Karpas-422 (cell line): ENCODE results near the gene PSORS1C1. TPM values are rescaled to one million over a fixed set of nuclear protein-coding genes. Genes with fewer than 3 reads are reported as not detected.
"Not testable (repeated sequence)": the region's sequence is repeated elsewhere in the genome, so short reads cannot be mapped to it uniquely, and the experiment has no call there.

Source experiments
- DNase-seq: peaks from one replicate; pipeline ENCODE4 v3.0.0-alpha.2; 2015
- H2AFZ ChIP-seq: fragments of 200-600 bp; sonication (generic); 2 replicates; pipeline ENCODE4 v1.6.1; 2014; ENCODE audit warnings: antibody characterized with exemption, low read length, mixed read lengths
- H3K27ac ChIP-seq: fragments of 200-600 bp; sonication (generic); 2 replicates; pipeline ENCODE4 v1.5.1; 2014; ENCODE audit warnings: mild to moderate bottlenecking, low read length, moderate library complexity
- H3K27me3 ChIP-seq: fragments of 200-600 bp; sonication (generic); 2 replicates; pipeline ENCODE4 v1.6.1; 2014; ENCODE audit warnings: low read length, mixed read lengths
- H3K36me3 ChIP-seq: fragments of 200-600 bp; sonication (generic); 2 replicates; pipeline ENCODE4 v1.6.1; 2014; ENCODE audit warnings: low read length, mixed read lengths; ENCODE audit not compliant: insufficient read depth
- H3K4me1 ChIP-seq: fragments of 200-600 bp; sonication (generic); 2 replicates; pipeline ENCODE4 v1.6.1; 2014; ENCODE audit warnings: mild to moderate bottlenecking, low read length, mixed read lengths
- H3K4me2 ChIP-seq: fragments of 200-600 bp; sonication (generic); 2 replicates; pipeline ENCODE4 v1.6.1; 2014; ENCODE audit warnings: low read length, low read depth, mild to moderate bottlenecking; ENCODE audit not compliant: poor library complexity, severe bottlenecking
- H3K4me3 ChIP-seq: fragments of 200-600 bp; sonication (generic); 2 replicates; pipeline ENCODE4 v1.5.1; 2014; ENCODE audit warnings: mild to moderate bottlenecking, antibody characterized with exemption, low read length, mixed read lengths
- H3K79me2 ChIP-seq: fragments of 200-600 bp; sonication (generic); 2 replicates; pipeline ENCODE4 v1.6.1; 2014; ENCODE audit warnings: mild to moderate bottlenecking, low read length, mixed read lengths
- H3K9ac ChIP-seq: fragments of 200-600 bp; sonication (generic); 2 replicates; pipeline ENCODE4 v1.6.0; 2014; ENCODE audit warnings: low read length
- H3K9me2 ChIP-seq: fragments of 200-600 bp; sonication (generic), shearing (Covaris generic); replicated peaks from 2 replicates; pipeline ENCODE4 v1.6.0; 2014; ENCODE audit warnings: mild to moderate bottlenecking, low read length, moderate library complexity; ENCODE audit not compliant: insufficient read depth
- H3K9me3 ChIP-seq: fragments of 300-700, 200-600 bp; sonication (generic); 2 replicates; pipeline ENCODE4 v1.6.1; 2014; ENCODE audit warnings: low read length, mixed read lengths
- H4K20me1 ChIP-seq: fragments of 200-600 bp; sonication (generic); 2 replicates; pipeline ENCODE4 v1.6.1; 2014; ENCODE audit warnings: mild to moderate bottlenecking, antibody characterized with exemption, low read length, low read depth; ENCODE audit not compliant: insufficient read depth
- total RNA-seq: library from RNA; depleted of rRNA; stranded (reverse); fragments of >200 nt; shearing (Covaris generic); gene quantifications from 2 replicates; pipeline ENCODE4 v1.2.3, GENCODE V29; 2014; ENCODE audit warnings: low replicate concordance

Gene PSORS1C1
- total RNA-seq, 1 experiment from 2014 or later, result not detected

- no peak overlapping the region for H2AFZ ChIP-seq
- peaks cover 44% of the 10 kb centered on the region for H3K4me1 ChIP-seq
- H3K36me3 ChIP-seq, result peaks cover 3% of the 10 kb centered on the region
- no peaks in the 10 kb centered on the region for H3K9me3 ChIP-seq
- no peak overlapping the region for H3K4me3 ChIP-seq
- peaks cover 13% of the 10 kb centered on the region for H4K20me1 ChIP-seq
- no peaks in the 10 kb centered on the region for H3K27me3 ChIP-seq
- no peak overlapping the region for H3K4me2 ChIP-seq
- H3K9me2 ChIP-seq, result no peaks in the 10 kb centered on the region
- no peak for DNase-seq
- no peak overlapping the region for H3K9ac ChIP-seq
- H3K79me2 ChIP-seq, result peaks cover 5% of the 10 kb centered on the region; the same call in 1 of the 2 replicates
- no peak overlapping the region for H3K27ac ChIP-seq
These were observed 48.0 kb downstream of the PSORS1C1 start for GRCh38 chr6:31162463-31163165.

- Histone ChIP-seq H3K4me2 (no peak overlapping the region), H3K36me3 (peaks cover 3% of the 10 kb centered on the region), H3K4me1 (peaks cover 44% of the 10 kb centered on the region), H3K79me2 (peaks cover 5% of the 10 kb centered on the region; the same call in 1 of the 2 replicates), H3K9me2 (no peaks in the 10 kb centered on the region), H3K9me3 (no peaks in the 10 kb centered on the region), H4K20me1 (peaks cover 13% of the 10 kb centered on the region), H3K4me3 (no peak overlapping the region), H2AFZ (no peak overlapping the region), H3K27me3 (no peaks in the 10 kb centered on the region), H3K27ac (no peak overlapping the region), H3K9ac (no peak overlapping the region)
- peak; percentile 54 for DNase-seq
These were observed 49.3 kb downstream of the PSORS1C1 start for GRCh38 chr6:31163922-31164321.

GRCh38 chr6:31164475-31165063 lies 50.0 kb downstream of the PSORS1C1 start:
- not testable (repeated sequence) for H3K27ac ChIP-seq, DNase-seq, H3K4me2 ChIP-seq

GRCh38 chr6:31165064-31165832 lies 50.6 kb downstream of the PSORS1C1 start:
- DNase-seq, H3K79me2 ChIP-seq, H3K36me3 ChIP-seq, H3K9ac ChIP-seq, H3K9me2 ChIP-seq, H3K27ac ChIP-seq, H3K9me3 ChIP-seq, H2AFZ ChIP-seq, H3K4me3 ChIP-seq, H3K4me2 ChIP-seq, H3K27me3 ChIP-seq: not testable (repeated sequence)
- H4K20me1 ChIP-seq, result peaks cover 13% of the 10 kb centered on the region
- peaks cover 32% of the 10 kb centered on the region for H3K4me1 ChIP-seq

More at GRCh38 chr6:31164475-31165063, 50.0 kb downstream of the PSORS1C1 start:
- H4K20me1 ChIP-seq, result peaks cover 13% of the 10 kb centered on the region
- not testable (repeated sequence) for H3K4me3 ChIP-seq, H3K79me2 ChIP-seq, H3K9ac ChIP-seq, H3K36me3 ChIP-seq, H3K27me3 ChIP-seq, H2AFZ ChIP-seq, H3K9me3 ChIP-seq, H3K9me2 ChIP-seq
- H3K4me1 ChIP-seq, result peaks cover 38% of the 10 kb centered on the region

- no peaks in the 10 kb centered on the region for H3K9me3 ChIP-seq
- peaks cover 13% of the 10 kb centered on the region for H4K20me1 ChIP-seq
- H3K4me3 ChIP-seq, result no peak overlapping the region
- H3K27ac ChIP-seq, result no peak overlapping the region
- no peaks in the 10 kb centered on the region for H3K79me2 ChIP-seq
- no peak overlapping the region for H2AFZ ChIP-seq
- peaks cover 3% of the 10 kb centered on the region for H3K36me3 ChIP-seq
- no peaks in the 10 kb centered on the region for H3K9me2 ChIP-seq
- no peaks in the 10 kb centered on the region for H3K27me3 ChIP-seq
- H3K4me2 ChIP-seq, result no peak overlapping the region
- peaks cover 32% of the 10 kb centered on the region for H3K4me1 ChIP-seq
- DNase-seq, result no peak
- H3K9ac ChIP-seq, result no peak overlapping the region
These were observed 51.4 kb downstream of the PSORS1C1 start for GRCh38 chr6:31165986-31166385.

GRCh38 chr6:31168606-31169005 lies 54.0 kb downstream of the PSORS1C1 start:
- H3K4me2 ChIP-seq, result no peak overlapping the region
- H3K27ac ChIP-seq, result no peak overlapping the region
- H4K20me1 ChIP-seq, result peaks cover under 1% of the 10 kb centered on the region; the same call in 1 of the 2 replicates
- H2AFZ ChIP-seq, result no peak overlapping the region
- H3K4me3 ChIP-seq, result no peak overlapping the region
- H3K79me2 ChIP-seq, result no peaks in the 10 kb centered on the region
- no peaks in the 10 kb centered on the region for H3K9me2 ChIP-seq
- no peak for DNase-seq
- H3K27me3 ChIP-seq, result no peaks in the 10 kb centered on the region
- H3K4me1 ChIP-seq, result peaks cover 18% of the 10 kb centered on the region
- no peaks in the 10 kb centered on the region for H3K36me3 ChIP-seq
- H3K9ac ChIP-seq, result no peak overlapping the region
- H3K9me3 ChIP-seq, result no peaks in the 10 kb centered on the region

GRCh38 chr6:31169123-31169857 lies 54.7 kb downstream of the PSORS1C1 start:
- no peak overlapping the region for H3K4me3 ChIP-seq
- H3K4me2 ChIP-seq, result no peak overlapping the region
- H3K4me1 ChIP-seq, result peaks cover 12% of the 10 kb centered on the region

More at GRCh38 chr6:31169123-31169857, 54.7 kb downstream of the PSORS1C1 start:
- Histone ChIP-seq H3K27ac (no peak overlapping the region), H3K27me3 (no peaks in the 10 kb centered on the region), H3K9me2 (no peaks in the 10 kb centered on the region), H2AFZ (no peak overlapping the region), H3K9me3 (no peaks in the 10 kb centered on the region), H3K9ac (no peak overlapping the region), H3K36me3 (no peaks in the 10 kb centered on the region), H4K20me1 (no peaks in the 10 kb centered on the region), H3K79me2 (no peaks in the 10 kb centered on the region)
- DNase-seq, result no peak
